Activated T-cell treated with anti-CD3 and anti-CD28 coated beads for 48 hours (primary cell): ENCODE measurements around the gene SIK3.
"Not testable (repeated sequence)": the region's sequence is repeated elsewhere in the genome, so short reads cannot be mapped to it uniquely, and the experiment has no call there.

Experiments used
- DNase-seq: peaks from one replicate; pipeline ENCODE4 v3.0.0-alpha.2; 2020; ENCODE audit warnings: low read depth

Gene SIK3

DNA sequence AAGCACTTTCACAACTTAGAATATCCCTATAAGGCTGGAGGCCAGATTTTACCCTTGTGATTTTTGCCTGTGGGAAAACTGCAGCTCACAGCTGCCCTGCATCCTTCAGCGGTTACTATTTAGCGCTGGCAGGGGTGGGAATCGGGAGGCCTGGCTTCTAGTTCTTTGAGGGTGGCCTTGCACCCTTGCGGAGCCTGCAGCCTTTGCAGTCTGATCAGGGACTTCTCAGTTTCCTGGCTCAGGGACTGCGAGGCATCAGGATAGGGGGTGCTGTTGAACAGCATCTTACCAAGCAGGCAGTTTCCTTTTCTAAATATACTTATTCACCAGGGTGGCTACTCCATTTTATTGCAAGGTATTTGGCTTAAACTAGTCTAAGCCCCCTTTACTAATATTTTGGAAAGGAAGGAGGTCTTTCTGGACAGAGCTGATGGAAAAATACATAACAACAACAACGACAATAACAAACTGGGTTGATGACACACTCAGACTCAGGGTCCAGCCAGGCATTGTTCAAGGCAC is 257.9 kb downstream of the SIK3 start:
- no peak for DNase-seq

DNA sequence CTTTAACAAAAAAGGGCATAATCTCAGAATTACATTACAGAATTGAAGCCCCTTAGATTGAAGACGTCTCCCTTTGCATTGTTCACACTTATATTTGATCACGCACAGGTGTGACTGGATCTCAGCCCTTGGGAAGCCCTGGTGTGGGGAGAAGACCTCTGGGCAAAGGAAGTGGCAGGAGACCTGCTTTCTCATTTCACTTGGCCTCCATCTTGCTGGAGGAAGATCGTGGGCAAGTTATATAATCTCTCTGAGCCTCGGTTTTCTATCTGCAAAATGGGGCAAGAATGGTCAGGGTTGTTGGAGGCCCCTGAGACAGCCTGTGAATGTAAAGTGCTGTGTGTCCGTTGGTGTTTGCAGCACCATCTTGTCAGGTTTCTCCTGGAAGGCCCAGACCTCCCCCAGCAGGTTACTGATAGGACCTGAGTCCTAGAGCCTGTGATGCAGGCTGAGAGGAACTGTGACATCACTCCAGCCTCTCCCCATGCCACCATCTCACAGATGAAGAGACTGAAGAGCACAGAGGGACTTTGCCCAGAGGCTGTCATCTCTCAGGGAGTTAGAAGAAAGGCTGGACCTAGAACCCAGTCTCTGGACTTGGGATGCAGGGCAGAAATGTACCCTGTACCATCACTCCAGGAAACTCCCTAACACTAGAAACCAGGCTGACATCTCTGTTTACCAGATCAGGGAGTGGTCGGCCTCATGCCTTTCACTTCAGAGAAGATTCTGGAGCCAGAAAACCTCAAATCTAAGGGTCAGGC is 259.7 kb downstream of the SIK3 start:
- no peak for DNase-seq

DNA sequence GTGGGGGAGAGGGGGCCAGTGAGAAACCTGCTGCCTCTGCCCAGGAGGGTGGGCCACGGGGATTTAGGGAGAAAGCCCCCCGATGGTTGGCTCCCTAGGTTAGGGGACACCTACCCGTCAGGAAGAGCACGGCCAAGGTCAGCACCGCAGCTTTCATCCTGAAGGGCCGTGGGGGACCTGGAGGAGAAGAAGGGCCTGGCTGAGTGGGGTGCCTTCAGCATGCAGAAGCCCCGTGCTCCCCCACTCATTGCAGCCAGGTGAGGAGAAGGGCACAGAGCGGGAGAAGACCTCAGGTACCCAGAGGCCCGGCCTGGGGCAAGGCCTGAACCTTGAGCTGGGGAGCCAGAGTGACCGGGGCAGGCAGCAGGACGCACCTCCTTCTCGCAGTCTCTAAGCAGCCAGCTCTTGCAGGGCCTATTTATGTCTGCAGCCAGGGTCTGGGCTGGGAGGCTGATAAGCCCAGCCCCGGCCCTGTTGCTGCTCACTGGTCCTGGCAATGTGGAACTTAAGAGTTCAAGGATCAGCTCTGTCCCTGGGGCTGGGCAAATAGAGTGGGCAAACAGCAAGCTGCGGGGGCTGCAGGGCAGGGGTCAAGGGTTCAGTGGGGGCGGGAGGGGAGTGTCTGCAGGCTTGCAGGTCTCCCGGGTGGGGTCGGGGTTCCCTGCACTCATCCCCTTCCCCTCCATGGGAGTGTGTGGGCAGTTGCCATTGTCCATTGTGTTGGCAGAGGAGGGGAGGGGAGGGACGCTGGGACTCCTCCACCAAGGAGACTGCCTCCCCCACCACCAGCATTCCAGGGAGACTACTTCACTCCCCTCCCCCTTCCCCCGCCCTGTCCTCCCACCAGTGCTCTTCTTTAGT is 260.8 kb downstream of the SIK3 start, which contains the start of gene APOA1:
Gene APOA1 (minus strand): TSS at position 392 of the 861 bp plus-strand sequence. CDS start 235 bp downstream, at position 157.
- DNase-seq, result no peak

DNA sequence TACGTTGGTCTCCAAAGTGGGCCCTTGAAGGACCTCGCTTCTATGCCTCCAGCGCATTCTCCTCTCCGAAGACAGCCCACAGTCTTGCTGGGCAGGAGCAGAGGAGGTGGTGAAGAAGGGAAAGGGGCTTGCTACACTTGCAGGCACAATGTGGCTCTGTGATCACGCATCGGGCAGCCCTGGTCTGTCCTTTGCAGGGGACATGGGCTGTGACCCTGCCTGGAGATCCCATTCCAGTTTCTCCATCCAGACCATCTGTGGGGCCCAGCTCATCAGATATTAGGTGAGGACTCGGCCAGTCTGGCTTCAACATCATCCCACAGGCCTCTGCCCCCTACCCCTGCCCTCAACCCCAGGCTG is 261.6 kb downstream of the SIK3 start:
- no peak for DNase-seq

DNA sequence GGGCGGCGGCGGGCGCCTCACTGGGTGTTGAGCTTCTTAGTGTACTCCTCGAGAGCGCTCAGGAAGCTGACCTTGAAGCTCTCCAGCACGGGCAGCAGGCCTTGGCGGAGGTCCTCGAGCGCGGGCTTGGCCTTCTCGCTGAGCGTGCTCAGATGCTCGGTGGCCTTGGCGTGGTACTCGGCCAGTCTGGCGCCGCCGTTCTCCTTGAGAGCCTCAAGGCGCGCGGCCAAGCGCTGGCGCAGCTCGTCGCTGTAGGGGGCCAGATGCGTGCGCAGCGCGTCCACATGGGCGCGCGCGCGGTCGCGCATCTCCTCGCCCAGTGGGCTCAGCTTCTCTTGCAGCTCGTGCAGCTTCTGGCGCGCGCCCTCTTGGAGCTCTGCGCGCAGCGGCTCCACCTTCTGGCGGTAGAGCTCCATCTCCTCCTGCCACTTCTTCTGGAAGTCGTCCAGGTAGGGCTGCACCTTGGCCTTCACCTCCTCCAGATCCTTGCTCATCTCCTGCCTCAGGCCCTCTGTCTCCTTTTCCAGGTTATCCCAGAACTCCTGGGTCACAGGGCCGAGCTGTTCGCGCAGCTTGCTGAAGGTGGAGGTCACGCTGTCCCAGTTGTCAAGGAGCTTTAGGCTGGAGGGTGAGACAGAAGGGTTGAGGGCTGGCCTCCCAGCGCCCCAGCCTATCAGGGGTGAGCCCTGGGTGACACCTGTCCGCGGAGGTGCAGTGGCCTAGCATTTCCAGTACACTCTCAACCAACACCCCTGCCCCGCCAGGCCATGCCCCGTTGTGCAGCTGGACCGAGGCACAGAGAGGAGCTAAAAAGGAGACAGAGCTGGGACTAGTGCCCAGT is 262.2 kb downstream of the SIK3 start:
- peak; percentile 83 for DNase-seq

DNA sequence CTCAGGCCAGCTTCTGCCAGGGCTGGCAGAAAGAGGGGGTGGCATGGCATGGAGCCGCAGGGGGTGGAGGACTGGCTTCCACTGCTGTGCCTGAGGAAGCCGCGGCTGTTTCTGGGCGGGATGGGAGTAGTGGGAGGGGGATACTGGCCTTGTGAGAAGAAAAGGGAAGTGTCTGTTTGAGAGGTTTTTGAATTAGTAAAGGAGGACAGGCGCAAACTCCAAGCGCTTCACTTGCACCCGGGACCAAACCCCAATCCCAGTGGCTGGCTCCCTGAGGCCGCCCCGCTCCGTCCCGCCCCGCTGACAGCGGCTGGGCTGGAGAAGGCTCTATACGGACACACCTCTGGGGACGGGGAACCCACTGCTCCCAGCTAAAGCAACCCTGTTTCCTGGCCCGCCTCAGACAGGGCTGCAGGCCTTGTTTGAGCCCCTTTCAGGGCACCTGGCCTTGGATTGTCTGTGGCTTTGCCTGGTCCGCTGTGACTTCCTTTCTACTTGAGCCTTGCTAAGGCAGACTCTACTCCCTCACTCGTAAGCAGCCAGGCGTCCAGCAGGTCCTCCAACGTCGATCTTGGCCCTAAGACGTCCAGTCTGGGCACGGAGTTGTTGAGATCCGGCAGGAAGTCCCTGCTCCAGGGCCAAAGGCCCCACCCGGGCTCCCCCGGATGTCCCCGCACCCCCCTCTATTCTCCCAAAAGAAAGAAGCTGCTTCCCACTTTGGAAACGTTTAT is 263.0 kb downstream of the SIK3 start:
- DNase-seq, result no peak

DNA sequence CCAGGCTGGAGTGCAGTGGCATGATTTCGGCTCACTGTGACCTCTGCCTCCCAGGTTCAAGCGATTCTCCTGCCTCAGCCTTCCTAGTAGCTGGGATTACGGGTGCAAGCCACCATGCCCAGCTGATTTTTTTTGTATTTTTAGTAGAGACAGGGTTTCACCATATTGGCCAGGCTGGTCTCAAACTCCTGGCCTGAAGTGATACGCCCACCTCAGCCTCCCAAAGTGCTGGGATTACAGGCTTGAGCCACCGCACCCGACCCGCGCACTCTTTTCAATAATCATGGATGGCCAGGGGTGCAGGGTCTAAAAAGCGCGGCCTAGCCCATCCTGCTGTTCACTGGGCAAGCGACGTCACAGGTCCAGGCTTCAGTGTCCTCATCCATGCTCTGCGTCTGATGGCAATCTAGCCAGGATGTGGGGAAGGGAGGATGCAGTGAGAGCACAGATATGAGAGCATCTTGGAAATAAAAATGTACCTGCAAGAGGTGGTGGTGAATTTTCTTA is 263.6 kb downstream of the SIK3 start:
- not testable (repeated sequence) for DNase-seq

DNA sequence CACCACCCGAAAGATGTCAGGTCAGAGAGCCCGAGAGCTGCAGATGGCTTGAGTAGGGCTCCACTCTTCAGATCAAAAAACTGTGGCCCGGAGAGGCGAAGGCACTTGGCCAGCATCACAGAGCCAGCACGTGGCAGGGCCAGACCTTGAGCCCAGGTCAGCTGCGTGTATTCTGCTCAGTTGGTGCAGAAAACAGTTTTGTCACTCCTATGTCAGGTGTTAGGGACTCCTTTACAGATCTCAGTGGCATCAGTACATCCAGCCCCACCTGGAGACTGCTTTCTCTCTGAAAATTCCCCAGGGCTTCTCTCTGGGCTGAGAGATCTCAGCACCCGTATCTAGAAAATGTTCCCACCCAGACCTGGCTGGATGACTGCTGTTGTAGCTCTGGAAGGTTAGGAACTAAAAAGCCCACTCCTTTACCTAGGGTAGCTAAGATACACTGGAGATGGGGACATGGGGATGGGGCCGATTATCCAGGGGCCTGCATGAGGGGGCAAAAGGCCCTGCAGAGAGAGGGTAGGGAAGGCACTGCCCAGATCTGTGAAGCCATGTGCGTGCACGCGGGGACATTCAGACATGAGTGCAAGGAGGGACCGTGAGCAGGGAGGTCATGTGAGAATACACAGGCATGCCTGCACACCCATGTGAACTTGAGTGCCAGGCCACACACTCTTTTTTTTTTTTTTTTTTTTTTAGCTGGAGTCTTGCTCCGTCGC is 264.3 kb downstream of the SIK3 start:
- no peak for DNase-seq

DNA sequence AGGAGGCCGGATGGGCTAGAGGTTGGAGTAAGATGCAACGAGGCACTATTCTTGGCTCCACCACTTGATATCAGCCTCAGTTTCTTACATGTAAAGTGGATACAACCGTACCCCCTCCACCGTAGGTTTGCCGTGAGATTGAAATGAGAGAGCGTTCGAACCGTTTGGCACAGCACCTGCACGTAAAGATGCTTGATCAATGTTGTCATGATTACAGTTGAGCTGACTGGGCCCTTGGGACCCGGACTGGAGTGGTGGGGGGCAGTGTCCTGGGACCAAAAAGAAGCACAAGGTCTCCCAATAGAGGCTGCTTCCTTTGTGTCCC is 264.8 kb downstream of the SIK3 start:
- DNase-seq, result no peak

DNA sequence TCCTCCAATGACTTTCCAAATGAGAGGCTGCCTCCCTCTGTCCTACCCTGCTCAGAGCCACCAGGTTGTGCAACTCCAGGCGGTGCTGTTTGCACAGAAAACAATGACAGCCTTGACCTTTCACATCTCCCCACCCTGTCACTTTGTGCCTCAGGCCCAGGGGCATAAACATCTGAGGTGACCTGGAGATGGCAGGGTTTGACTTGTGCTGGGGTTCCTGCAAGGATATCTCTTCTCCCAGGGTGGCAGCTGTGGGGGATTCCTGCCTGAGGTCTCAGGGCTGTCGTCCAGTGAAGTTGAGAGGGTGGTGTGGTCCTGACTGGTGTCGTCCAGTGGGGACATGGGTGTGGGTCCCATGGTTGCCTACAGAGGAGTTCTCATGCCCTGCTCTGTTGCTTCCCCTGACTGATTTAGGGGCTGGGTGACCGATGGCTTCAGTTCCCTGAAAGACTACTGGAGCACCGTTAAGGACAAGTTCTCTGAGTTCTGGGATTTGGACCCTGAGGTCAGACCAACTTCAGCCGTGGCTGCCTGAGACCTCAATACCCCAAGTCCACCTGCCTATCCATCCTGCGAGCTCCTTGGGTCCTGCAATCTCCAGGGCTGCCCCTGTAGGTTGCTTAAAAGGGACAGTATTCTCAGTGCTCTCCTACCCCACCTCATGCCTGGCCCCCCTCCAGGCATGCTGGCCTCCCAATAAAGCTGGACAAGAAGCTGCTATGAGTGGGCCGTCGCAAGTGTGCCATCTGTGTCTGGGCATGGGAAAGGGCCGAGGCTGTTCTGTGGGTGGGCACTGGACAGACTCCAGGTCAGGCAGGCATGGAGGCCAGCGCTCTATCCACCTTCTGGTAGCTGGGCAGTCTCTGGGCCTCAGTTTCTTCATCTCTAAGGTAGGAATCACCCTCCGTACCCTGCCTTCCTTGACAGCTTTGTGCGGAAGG is 265.6 kb downstream of the SIK3 start:
- no peak for DNase-seq

DNA sequence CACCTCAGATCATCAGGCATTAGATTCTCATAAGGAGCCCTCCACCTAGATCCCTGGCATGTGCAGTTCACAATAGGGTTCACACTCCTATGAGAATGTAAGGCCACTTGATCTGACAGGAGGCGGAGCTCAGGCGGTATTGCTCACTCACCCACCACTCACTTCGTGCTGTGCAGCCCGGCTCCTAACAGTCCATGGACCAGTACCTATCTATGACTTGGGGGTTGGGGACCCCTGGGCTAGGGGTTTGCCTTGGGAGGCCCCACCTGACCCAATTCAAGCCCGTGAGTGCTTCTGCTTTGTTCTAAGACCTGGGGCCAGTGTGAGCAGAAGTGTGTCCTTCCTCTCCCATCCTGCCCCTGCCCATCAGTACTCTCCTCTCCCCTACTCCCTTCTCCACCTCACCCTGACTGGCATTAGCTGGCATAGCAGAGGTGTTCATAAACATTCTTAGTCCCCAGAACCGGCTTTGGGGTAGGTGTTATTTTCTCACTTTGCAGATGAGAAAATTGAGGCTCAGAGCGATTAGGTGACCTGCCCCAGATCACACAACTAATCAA is 266.4 kb downstream of the SIK3 start:
- DNase-seq, result no peak

DNA sequence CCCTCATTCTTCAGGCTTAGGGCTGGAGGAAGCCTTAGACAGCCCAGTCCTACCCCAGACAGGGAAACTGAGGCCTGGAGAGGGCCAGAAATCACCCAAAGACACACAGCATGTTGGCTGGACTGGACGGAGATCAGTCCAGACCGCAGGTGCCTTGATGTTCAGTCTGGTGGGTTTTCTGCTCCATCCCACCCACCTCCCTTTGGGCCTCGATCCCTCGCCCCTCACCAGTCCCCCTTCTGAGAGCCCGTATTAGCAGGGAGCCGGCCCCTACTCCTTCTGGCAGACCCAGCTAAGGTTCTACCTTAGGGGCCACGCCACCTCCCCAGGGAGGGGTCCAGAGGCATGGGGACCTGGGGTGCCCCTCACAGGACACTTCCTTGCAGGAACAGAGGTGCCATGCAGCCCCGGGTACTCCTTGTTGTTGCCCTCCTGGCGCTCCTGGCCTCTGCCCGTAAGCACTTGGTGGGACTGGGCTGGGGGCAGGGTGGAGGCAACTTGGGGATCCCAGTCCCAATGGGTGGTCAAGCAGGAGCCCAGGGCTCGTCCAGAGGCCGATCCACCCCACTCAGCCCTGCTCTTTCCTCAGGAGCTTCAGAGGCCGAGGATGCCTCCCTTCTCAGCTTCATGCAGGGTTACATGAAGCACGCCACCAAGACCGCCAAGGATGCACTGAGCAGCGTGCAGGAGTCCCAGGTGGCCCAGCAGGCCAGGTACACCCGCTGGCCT is 267.9 kb downstream of the SIK3 start:
- DNase-seq, result no peak

DNA sequence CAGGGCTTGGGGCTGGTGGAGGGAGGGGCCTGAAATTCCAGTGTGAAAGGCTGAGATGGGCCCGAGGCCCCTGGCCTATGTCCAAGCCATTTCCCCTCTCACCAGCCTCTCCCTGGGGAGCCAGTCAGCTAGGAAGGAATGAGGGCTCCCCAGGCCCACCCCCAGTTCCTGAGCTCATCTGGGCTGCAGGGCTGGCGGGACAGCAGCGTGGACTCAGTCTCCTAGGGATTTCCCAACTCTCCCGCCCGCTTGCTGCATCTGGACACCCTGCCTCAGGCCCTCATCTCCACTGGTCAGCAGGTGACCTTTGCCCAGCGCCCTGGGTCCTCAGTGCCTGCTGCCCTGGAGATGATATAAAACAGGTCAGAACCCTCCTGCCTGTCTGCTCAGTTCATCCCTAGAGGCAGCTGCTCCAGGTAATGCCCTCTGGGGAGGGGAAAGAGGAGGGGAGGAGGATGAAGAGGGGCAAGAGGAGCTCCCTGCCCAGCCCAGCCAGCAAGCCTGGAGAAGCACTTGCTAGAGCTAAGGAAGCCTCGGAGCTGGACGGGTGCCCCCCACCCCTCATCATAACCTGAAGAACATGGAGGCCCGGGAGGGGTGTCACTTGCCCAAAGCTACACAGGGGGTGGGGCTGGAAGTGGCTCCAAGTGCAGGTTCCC is 268.6 kb downstream of the SIK3 start, which contains the start of gene APOC3:
Gene APOC3 (plus strand): TSS at position 383 of the 659 bp plus-strand sequence. CDS start 676 bp downstream, outside the sequence.
- no peak for DNase-seq

DNA sequence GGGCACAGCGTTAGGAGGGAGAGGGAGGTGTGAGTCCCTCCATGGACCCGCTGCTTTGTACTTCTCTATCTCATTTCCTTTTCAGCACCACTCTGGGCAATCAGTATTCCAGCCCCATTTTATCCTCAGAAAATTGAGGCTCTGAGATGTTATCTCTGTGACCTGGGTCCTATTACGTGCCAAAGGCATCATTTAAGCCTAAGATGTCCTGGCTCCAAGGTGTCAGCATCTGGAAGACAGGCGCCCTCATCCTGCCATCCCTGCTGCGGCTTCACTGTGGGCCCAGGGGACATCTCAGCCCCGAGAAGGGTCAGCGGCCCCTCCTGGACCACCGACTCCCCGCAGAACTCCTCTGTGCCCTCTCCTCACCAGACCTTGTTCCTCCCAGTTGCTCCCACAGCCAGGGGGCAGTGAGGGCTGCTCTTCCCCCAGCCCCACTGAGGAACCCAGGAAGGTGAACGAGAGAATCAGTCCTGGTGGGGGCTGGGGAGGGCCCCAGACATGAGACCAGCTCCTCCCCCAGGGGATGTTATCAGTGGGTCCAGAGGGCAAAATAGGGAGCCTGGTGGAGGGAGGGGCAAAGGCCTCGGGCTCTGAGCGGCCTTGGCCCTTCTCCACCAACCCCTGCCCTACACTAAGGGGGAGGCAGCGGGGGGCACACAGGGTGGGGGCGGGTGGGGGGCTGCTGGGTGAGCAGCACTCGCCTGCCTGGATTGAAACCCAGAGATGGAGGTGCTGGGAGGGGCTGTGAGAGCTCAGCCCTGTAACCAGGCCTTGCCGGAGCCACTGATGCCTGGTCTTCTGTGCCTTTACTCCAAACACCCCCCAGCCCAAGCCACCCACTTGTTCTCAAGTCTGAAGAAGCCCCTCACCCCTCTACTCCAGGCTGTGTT is 269.4 kb downstream of the SIK3 start:
- DNase-seq, result no peak

DNA sequence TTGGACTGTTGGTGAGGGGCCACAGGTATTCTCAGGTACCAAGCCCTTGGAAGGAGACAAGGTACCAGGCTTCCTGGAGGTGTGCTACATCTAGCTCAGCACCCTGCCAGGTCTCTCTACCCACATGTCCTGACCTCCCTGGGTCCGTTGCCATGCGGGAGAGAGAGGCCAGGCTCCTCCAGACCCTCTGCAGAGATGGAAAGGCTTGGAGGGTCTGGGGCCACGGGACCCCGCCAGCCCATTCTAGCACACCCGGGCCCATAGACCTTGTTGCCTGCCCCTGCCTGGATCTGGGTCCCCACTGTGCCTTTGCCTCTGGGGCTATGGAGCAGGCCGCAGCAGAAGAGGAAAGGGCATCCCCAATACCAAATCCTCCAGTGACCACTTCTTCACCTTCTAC is 270.8 kb downstream of the SIK3 start:
- no peak for DNase-seq

DNA sequence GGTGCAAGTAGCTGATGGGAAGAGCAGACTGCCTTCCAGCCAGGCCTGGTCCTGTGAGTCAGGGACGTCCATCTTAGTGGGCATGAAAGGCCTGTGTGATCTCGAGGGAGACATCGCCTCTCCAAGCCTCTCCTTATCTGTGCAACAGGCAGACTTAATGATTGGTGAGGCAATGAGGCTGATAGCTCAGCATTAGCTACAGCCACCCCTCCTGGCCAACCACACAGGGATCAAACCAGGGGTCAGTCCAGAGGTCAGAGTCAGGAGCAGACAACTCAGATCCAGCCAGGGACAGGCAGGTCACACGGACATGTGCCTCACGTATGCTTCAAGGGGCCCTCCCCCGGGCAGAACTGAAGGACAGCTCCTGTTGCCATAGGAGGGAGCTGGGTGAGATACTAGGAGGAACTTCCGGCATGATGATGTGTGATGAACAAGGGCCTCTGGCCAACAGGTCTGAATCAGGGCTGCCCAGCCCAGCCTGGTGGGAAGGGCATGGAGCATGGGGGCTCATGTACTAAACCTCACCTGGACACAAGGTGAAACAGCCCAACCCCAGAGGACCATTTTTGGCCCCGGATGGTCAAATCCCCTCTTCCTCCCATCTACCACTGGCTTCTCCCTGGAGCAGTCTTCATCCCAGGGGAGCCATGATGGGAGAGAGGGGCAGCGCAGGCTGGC is 271.3 kb downstream of the SIK3 start:
- DNase-seq, result no peak
